Eye (tissue), 1 donor: ENCODE measurements around the gene RNF217.
A peak's percentile ranks its signal among the peaks of the same experiment; 100 is the strongest.
"Not testable (repeated sequence)": the region's sequence is repeated elsewhere in the genome, so short reads cannot be mapped to it uniquely, and the experiment has no call there.

Experiments used
- DNase-seq: peaks from one replicate; pipeline ENCODE4 v3.0.0-alpha.2; 2015

The RNF217 gene

DNA sequence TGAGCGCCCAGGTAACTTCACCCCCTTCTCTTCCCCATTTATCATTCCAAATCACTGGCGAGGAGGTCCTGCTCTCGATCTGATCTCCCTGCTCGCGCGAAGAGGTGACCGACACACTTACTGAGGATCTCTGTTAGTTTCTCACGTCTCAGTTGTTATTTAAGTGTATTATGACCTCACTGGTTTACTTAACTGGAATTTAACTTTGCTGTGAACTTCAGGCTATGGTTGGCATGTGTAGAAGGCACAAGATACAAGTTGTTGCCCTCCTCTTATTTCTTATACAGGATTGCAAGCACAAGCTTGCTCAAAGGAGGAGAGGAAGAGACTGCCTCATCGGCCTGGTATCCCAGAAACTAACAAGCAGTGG is 1.2 kb downstream of the RNF217 start:
- DNase-seq, result peak; percentile 71

- DNase-seq, result peak; percentile 37
Measured at GRCh38 chr6:124963831-124964763, 1.9 kb downstream of the RNF217 start.

DNA sequence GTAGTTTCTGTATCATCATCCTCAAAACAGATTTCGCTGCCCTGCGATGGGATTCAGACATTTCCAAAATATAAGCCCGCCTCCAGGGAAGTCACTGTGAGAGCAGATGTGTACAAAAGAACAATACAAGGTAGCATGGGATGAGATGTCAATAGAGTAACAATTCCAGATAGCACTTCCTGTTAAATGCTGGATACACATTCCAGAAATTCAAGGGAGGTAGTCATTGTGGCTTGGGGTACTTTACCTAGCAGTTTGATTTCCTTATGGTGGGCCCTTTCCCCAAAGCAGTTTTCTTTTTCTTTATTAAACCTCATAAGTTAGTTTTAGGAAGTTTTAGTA is 2.5 kb downstream of the RNF217 start:
- DNase-seq, result no peak

GRCh38 chr6:124965424-124965850 is 3.2 kb downstream of the RNF217 start:
- not testable (repeated sequence) for DNase-seq

GRCh38 chr6:124967444-124967843 is 5.2 kb downstream of the RNF217 start:
- no peak for DNase-seq

GRCh38 chr6:124968401-124968800 is 6.2 kb downstream of the RNF217 start:
- DNase-seq, result no peak

GRCh38 chr6:124970243-124970642 is 8.0 kb downstream of the RNF217 start:
- DNase-seq, result no peak

GRCh38 chr6:124970763-124971162 is 8.5 kb downstream of the RNF217 start:
- no peak for DNase-seq

GRCh38 chr6:124973780-124974179 is 11.5 kb downstream of the RNF217 start:
- DNase-seq, result no peak

DNA sequence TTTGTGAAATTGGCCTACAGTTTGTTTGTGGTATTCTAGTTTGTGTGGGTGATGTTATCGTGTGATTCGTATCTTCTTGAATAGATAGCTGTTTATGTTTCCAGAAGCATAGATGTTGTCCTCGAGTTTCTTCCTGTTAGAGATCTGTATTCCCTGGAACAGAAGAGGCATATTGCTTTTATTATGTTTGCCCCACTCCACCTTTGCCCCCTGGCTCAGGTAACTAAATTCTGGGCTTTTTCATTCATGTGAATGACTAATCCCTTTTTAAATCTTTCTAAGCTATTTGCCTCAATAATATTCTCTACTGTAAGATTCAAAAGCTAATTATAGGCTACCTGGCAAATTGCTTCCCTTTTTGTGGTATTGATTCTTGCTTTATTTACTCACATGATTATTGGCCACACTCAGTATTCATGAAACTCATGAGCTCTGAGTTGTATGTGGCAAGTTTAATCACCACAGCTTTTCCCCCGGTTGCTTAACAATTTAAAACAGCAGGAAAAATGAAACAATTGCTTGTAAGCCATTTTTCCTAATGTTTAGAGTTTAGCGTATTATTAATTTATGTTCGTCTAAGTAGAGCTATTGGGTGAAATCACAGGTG is 12.6 kb downstream of the RNF217 start:
- DNase-seq, result no peak

DNA sequence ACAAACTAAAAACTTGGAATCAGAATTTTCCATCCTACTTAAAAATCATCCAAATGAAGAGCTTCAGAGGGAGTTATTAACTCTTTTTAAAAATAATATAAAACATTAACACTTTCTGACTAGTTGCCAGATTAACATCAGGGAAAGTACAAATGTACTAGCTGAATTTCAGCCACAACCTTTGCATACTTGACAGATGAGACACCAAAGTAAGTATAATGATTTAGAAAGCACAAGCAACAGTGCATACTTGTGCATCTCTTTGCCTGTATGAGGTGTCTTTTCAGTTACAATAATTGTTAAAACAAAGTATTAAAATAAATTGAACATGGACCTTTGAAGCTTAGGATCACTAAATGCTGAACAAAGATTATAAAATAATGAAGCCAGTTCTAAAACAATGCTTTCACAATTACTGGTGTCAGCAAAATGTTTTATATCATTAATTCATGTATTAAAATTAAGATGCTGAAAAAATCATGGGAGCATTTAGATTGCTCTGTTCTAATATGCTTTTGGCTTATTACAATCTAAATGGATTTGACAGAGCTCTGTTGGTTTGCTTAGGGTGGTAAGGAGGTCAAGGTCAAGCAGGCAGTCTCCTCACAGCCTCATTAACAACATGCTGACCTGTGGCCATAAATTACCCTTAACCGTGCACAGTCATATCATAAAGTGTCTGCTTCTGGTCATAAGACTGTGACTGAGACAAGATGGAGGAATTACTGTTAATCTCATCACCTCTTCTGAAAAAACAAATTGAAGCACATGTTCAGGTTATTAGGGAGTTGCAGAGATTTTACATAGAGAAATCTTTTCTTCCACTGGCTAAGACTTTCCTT is 15.1 kb downstream of the RNF217 start:
- DNase-seq, result no peak

- no peak for DNase-seq
Measured at GRCh38 chr6:124978451-124979293, 16.4 kb downstream of the RNF217 start.

DNA sequence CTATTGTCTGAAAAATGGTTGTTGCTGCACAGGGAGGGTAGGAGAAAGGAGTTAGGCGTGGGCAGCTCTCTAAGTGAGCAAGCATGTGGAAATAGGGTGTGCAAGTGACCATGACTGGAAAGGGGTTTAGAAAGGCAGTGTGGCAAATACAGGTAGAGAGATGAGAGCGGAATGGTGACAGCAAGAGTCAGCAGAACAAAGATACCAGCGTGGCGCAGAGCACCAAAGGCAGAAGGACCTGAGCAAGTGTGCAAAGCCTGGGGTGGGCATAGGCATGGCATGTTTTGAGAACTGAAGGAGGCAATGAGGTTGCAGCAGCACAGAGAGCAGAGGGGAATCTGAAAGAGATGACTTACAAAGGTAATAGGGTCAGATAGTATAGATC is 17.0 kb downstream of the RNF217 start:
- no peak for DNase-seq

DNA sequence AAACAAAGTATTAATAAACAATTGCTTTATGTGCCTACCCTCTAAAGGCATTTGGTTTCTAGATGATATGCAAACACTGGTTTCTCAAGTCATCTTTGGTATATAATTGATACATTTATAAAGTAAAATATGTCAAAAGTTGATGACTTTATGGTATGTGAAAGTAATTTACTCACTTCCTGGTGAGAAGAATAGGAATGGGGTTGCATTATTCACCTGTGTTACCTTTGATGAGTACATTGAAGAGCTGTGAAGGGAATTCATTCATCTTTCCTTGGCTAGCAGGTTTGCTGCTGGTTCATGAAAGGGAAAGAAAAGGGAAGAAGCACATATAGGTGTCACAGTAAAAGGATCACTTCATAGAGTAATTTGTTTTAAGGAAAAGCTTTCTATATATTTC is 20.4 kb downstream of the RNF217 start:
- DNase-seq, result no peak

DNA sequence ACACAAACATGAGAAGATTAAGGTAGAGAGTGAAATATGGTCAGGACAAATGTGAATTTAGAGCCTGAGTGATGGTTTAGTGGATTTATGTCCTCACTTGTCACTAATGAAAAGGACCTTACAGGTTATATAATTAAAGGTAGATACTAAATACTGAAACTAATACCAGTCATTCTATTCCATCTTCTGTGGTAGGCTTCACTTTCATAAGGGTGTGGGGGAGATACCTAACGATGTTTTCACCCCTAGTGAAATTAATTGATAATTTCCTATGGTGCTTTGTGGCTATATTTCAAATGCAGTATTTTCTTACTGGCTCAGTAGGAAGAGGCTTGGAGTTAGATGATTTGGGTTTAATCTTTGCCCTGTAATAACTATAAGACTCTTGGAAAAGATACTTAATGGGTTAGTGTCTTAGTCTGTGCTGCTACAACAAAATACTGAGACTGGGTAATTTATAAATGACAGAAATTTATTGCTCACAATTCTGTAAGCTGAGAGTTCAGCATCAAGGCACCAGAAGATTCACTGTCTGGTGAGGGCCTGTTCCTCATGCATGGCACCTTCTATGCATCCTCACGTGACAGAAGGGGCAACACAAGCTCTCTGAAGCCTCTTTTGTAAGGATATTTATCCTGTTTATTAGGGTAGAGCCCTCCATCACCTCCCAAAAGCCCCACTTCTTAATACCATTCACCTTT is 21.3 kb downstream of the RNF217 start:
- DNase-seq, result no peak

DNA sequence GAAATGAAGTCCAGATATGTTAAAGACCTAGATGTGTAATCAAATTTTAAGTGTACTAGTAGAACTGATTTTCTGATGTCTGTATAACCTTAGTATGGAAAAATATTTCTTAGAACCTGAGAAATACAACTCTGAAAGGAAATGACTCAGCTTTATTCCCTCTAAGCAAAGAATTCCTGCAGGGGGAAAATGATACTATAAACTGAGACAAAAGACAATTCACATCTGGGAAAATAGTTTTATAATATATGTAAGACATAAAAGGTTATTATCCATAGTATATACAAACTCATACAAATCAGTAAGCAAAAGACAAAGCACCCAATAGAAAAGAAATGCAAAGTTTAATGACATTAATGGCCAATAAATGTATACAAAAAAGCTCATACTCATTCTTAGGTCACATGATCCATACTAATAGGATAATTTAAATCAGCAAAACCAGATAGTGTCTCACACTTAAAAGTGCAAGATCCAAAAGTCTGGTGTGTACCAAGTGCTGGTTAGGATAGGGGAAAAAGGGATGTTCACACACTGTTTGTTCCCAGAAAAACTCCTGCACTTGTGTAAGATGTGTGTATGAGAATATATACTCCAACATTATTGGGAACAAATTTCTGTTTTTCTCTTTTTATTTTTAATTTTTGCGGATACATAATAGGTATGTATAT is 22.6 kb downstream of the RNF217 start:
- DNase-seq, result no peak

DNA sequence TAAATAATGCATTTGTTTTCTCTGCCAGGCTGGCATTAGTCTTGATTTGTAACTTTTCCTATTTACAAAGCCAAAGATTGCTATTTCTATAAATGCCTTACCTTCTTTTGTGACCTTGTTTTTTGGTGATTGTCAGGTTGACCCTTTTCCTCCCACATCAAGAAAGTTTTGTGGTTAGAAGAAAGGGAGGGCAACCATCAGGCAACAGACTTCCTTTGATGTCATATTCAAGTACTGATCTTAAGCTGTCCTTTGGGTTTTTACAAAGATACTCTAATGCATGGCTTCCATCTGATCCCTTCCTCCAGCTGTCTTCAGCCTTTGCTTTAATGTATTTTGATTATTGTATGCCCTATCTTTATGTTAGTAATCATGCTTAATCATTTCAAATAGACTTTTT is 23.9 kb downstream of the RNF217 start:
- DNase-seq, result no peak

- no peak for DNase-seq
Measured at GRCh38 chr6:124987291-124987690, 25.1 kb downstream of the RNF217 start.

DNA sequence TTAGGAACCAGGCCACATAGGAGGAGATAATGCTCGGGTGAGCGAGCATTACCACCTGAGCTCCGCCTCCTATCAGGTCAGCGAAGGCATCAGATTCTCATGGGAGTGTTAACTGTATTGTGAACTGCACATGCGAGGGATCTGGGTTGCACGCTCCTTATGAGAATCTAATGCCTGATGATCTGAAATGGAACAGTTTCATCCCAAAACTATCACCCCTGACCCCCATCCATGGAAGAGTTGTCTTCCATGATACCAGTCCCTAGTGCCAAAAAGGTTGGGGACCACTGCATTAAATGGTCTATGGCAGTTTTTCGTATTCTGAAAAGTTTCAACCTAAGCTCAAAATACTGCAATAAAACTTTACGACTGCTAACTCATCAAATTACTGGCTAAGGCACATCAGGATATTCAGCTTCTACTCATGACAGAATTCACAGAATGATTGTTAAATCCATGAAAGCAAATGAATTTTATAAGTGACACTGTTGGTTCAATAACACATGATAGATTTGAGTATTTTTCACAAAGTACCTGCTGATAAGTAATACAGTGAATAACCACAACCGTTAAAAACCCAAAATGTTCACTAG is 25.9 kb downstream of the RNF217 start:
- DNase-seq, result no peak

DNA sequence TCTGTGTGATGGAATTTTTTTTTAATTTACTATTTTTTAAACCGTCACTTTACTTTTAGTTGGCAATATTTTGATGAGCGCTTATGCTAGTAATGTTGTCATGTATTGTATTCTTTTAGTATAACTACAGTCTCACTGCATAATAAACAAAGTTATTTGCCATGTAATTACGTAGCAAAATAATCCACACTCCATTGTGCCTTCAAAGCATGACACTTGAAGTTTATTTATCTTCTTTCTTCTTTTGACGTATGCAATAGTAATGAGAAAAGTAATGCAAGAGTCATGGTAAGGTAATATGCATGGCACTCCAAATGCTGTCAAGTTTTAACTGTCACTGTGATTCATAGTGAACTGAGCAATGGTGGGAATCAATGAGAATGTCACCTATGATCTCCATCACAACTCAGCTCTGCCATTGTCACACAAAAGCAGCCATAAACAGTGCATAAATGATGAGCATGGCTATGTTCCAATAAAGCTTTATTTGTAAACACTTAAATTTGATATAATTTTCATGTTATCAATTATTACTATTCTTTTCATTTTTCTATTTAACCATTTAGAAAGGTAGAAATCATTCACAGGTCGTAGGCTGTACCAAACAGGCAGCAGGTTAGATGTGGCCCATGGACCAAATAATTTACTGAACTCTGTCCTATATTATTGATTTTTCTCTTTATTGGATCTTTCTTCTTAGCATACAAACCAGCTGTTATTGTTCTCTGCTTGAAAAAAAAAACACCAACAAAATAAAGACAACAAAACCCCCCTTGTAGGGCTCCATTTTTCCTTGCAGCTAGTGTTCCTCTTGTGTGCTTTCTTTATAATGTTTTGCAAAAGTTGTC is 27.1 kb downstream of the RNF217 start:
- DNase-seq, result peak; percentile 55
